NK-92 treated with Interleukin-12 subunit alpha and Interleukin-12 subunit beta, amount 100 ng/mL, for 24 hours (cell line): Measurements from ENCODE around the gene CNTN1.

Source experiments
- DNase-seq: peaks from one replicate; lab custom pipeline; 2025; lab: John Stamatoyannopoulos, UW

CNTN1 gene

DNA sequence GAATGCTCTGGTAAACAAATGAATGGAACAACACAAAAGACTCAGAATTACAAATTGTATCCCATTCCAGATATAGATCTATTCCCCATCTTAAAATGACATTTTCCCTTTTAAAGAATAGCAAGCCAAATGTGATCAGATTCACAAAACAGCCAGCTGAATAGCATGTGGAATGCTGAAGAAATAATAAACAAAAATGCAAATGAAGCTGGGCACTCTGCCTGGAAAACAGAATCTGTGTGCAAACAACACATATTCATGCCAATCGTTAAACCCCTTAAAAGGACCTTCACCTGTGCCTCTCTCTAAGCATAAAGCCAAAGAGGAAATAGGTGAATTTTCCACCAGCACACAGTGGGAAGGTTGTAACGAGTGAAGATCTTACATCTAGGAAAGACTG, 428.0 kb downstream of the CNTN1 start:
- no peak for DNase-seq

DNA sequence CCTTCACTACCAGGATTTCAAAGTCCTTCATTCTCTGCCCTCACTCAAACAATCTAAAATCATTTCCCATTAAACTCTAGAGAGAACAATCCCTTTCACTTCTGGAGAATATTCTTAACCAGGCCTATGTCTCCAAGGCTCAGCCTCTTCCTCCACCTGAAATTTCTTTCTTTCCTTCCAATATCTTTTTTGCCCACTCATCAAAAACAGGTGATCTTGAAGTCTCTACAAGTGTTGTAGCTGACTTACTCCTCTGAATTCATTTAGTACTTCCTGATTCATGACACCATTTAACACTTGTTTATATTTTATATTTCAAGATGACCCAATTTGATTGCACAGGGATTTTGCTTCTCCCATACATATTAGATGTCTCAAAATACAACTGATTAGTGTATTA, 429.1 kb downstream of the CNTN1 start:
- DNase-seq = no peak
